ENCODE measurements around the gene CYP26A1.
"Not testable (repeated sequence)": the region's sequence is repeated elsewhere in the genome, so short reads cannot be mapped to it uniquely, and the experiment has no call there.

Gene CYP26A1

GRCh38 chr10:93079663-93080349 is 6.1 kb downstream of the CYP26A1 start:
- no peak for DNase-seq (ENCODE audit: extremely low read depth in 1 of 2, low read depth in 1 of 2)

GRCh38 chr10:93080350-93081046 is 6.8 kb downstream of the CYP26A1 start:
- peak in 1 of 2 donors; percentile 22 for DNase-seq (ENCODE audit: extremely low read depth in 1 of 2, low read depth in 1 of 2)

GRCh38 chr10:93081318-93081717 is 7.6 kb downstream of the CYP26A1 start:
- no peak for DNase-seq (ENCODE audit: extremely low read depth in 1 of 2, low read depth in 1 of 2)

- DNase-seq (ENCODE audit: extremely low read depth in 1 of 2, low read depth in 1 of 2): no peak
These were observed 8.1 kb downstream of the CYP26A1 start for GRCh38 chr10:93081834-93082233.

GRCh38 chr10:93083743-93084539 is 10.2 kb downstream of the CYP26A1 start:
- no peak for DNase-seq (ENCODE audit: extremely low read depth in 1 of 2, low read depth in 1 of 2)

GRCh38 chr10:93085272-93085859 is 11.7 kb downstream of the CYP26A1 start:
- no peak for DNase-seq (ENCODE audit: extremely low read depth in 1 of 2, low read depth in 1 of 2)

- DNase-seq (ENCODE audit: extremely low read depth in 1 of 2, low read depth in 1 of 2): no peak
These were observed 12.6 kb downstream of the CYP26A1 start for GRCh38 chr10:93086289-93086688.

GRCh38 chr10:93087846-93088245 is 14.2 kb downstream of the CYP26A1 start:
- no peak for DNase-seq (ENCODE audit: extremely low read depth in 1 of 2, low read depth in 1 of 2)

- DNase-seq (ENCODE audit: extremely low read depth in 1 of 2, low read depth in 1 of 2): no peak
These were observed 14.8 kb downstream of the CYP26A1 start for GRCh38 chr10:93088466-93088865.

GRCh38 chr10:93090619-93091018 is 16.9 kb downstream of the CYP26A1 start:
- no peak for DNase-seq (ENCODE audit: extremely low read depth in 1 of 2, low read depth in 1 of 2)

GRCh38 chr10:93091960-93092359 is 18.3 kb downstream of the CYP26A1 start:
- DNase-seq (ENCODE audit: extremely low read depth in 1 of 2, low read depth in 1 of 2): no peak

- no peak for DNase-seq (ENCODE audit: extremely low read depth in 1 of 2, low read depth in 1 of 2)
These were observed 21.5 kb downstream of the CYP26A1 start for GRCh38 chr10:93095225-93095624.

- DNase-seq (ENCODE audit: extremely low read depth in 1 of 2, low read depth in 1 of 2): no peak
These were observed 23.2 kb downstream of the CYP26A1 start for GRCh38 chr10:93096901-93097300.

GRCh38 chr10:93097386-93097785 is 23.7 kb downstream of the CYP26A1 start:
- DNase-seq (ENCODE audit: extremely low read depth in 1 of 2, low read depth in 1 of 2): no peak

GRCh38 chr10:93098816-93099215 is 25.1 kb downstream of the CYP26A1 start:
- no peak for DNase-seq (ENCODE audit: extremely low read depth in 1 of 2, low read depth in 1 of 2)

GRCh38 chr10:93099670-93100069 is 26.0 kb downstream of the CYP26A1 start:
- no peak for DNase-seq (ENCODE audit: extremely low read depth in 1 of 2, low read depth in 1 of 2)

GRCh38 chr10:93101148-93101547 is 27.5 kb downstream of the CYP26A1 start:
- not testable (repeated sequence) for DNase-seq (ENCODE audit: extremely low read depth in 1 of 2, low read depth in 1 of 2)

- DNase-seq (ENCODE audit: extremely low read depth in 1 of 2, low read depth in 1 of 2): no peak
These were observed 30.3 kb downstream of the CYP26A1 start for GRCh38 chr10:93103953-93104352.

GRCh38 chr10:93106631-93107072 is 33.0 kb downstream of the CYP26A1 start:
- no peak for DNase-seq (ENCODE audit: extremely low read depth in 1 of 2, low read depth in 1 of 2)

GRCh38 chr10:93110472-93111146 is 36.9 kb downstream of the CYP26A1 start:
- no peak for DNase-seq (ENCODE audit: extremely low read depth in 1 of 2, low read depth in 1 of 2)

- no peak for DNase-seq (ENCODE audit: extremely low read depth in 1 of 2, low read depth in 1 of 2)
These were observed 39.3 kb downstream of the CYP26A1 start for GRCh38 chr10:93113042-93113441.
